Upper lobe of left lung (tissue), 6 donors: Measurements from ENCODE around the gene GPS2. TPM values are rescaled to one million over a fixed set of nuclear protein-coding genes. Genes with fewer than 3 reads are reported as not detected.

ENCODE experiments used
- ATAC-seq, 2 donors: fragments of 200-7000 bp; cut with Tn5 transposase; one replicate each; pipeline ENCODE4 v1.9.1; 2022; ENCODE audit warnings: mild to moderate bottlenecking in 2 of 2, moderate library complexity in 2 of 2; ENCODE audit not compliant: low FRiP score in 2 of 2
- DNase-seq, 2 donors: peaks; one replicate each; pipeline ENCODE4 v3.0.0-alpha.2; 2019 to 2020
- H3K27ac ChIP-seq, 4 donors: fragments of 200-600 bp; sonication (generic); one replicate each; pipeline ENCODE4 v1.5.1; 2016 to 2019
- H3K27me3 ChIP-seq, 4 donors: fragments of 200-600 bp; sonication (generic); one replicate each; pipeline ENCODE4 v1.5.1; 2017 to 2019
- H3K36me3 ChIP-seq, 4 donors: fragments of 200-600 bp; sonication (generic); one replicate each; pipeline ENCODE4 v1.5.1; 2016 to 2019
- H3K4me1 ChIP-seq, 4 donors: fragments of 200-600 bp; sonication (generic); one replicate each; pipeline ENCODE4 v1.5.1; 2018 to 2019
- H3K4me3 ChIP-seq, 4 donors: fragments of 200-600 bp; sonication (generic); one replicate each; pipeline ENCODE4 v1.5.1; 2017 to 2019; ENCODE audit warnings: mild to moderate bottlenecking in 2 of 4, moderate library complexity in 1 of 4
- H3K9me3 ChIP-seq, 4 donors: fragments of 200-600 bp; sonication (generic); one replicate each; pipeline ENCODE4 v1.5.1; 2018 to 2019
- CTCF ChIP-seq, 6 experiments: fragments of 450-650 bp in 4 of 6; fragments of 200-600 bp in 2 of 6; sonication (generic) in 2 of 6; IDR thresholded peaks; one replicate each; pipeline ENCODE4 v1.5.1; 2016 to 2019; ENCODE audit warnings: antibody characterized with exemption in 6 of 6
- EP300 ChIP-seq, 4 donors: sonication (generic); formaldehyde crosslinking; IDR thresholded peaks; one replicate each; pipeline ENCODE4 v1.5.1; 2017; ENCODE audit warnings: antibody characterized with exemption in 4 of 4, control low read depth in 2 of 4
- POLR2A ChIP-seq, 4 donors: fragments of 450-650 bp; IDR thresholded peaks; one replicate each; pipeline ENCODE4 v1.5.1; 2016 to 2017; ENCODE audit warnings: antibody characterized with exemption in 4 of 4, mild to moderate bottlenecking in 2 of 4
- POLR2AphosphoS5 ChIP-seq, 2 donors: sonication (generic); formaldehyde crosslinking; IDR thresholded peaks; one replicate each; pipeline ENCODE4 v1.5.1; 2017; ENCODE audit warnings: antibody characterized with exemption in 2 of 2
- WGBS, 2 donors: methylation state at CpG; one replicate each; pipeline ENCODE4 v1.1.5; 2017 to 2018; 5-methylcytosine and 5-hydroxymethylcytosine counted together
- total RNA-seq, 6 donors: library from RNA; depleted of rRNA in 4 of 6; stranded (reverse); fragments of >200 nt in 4 of 6; gene quantifications; one replicate each; pipeline versions ENCODE4 v1.1.0 to v1.2.1, GENCODE V29; 2016 to 2021
- donor health status: DM: no; HTN: no; CAD: no; lungs with moderate emphysema.
- donor health status: DM: no; HTN: yes; CAD: no; lungs with severe emphysema.

Gene GPS2
- total RNA-seq, 6 donors from 2014 or later = 55.2 to 109 (median 95.7) TPM

- 95 to 100% methylated on average over 3 to 16 of the region's 22 CpGs for WGBS, 2 donors
- H3K4me1 ChIP-seq = peaks cover 0 to 4% (median 0%) of the 10 kb centered on the region in 4 donors
- H3K9me3 ChIP-seq = no peaks in the 10 kb centered on the region
- no peaks in the 10 kb centered on the region for H3K27me3 ChIP-seq
- ATAC-seq (no peak), DNase-seq (peak in 1 of 2 donors; percentile 63)
- H3K27ac ChIP-seq = no peak overlapping the region
- no peak for TF ChIP-seq POLR2A (IDR thresholded peaks at IDR 0.05)
- TF ChIP-seq POLR2AphosphoS5 (IDR thresholded peaks at IDR 0.05) = no peak
- TF ChIP-seq CTCF (IDR thresholded peaks at IDR 0.05) = no peak
- no peak for TF ChIP-seq EP300 (IDR thresholded peaks at IDR 0.05)
- no peak overlapping the region for H3K4me3 ChIP-seq
- H3K36me3 ChIP-seq = peaks cover 15 to 93% (median 72%) of the 10 kb centered on the region in 4 donors
Measured at GRCh38 chr17:7322520-7323194, 7.5 kb upstream of the GPS2 start.

- no peaks in the 10 kb centered on the region for H3K27me3 ChIP-seq
- no peaks in the 10 kb centered on the region for H3K4me1 ChIP-seq
- WGBS, 2 donors = 94 to 98% methylated on average over 15 of the region's 15 CpGs
- H3K27ac ChIP-seq = no peak overlapping the region
- H3K9me3 ChIP-seq = no peaks in the 10 kb centered on the region
- ATAC-seq (no peak), DNase-seq (peak in 1 of 2 donors; percentile 52)
- no peak for TF ChIP-seq EP300 (IDR thresholded peaks at IDR 0.05)
- TF ChIP-seq POLR2AphosphoS5 (IDR thresholded peaks at IDR 0.05) = no peak
- no peak for TF ChIP-seq CTCF (IDR thresholded peaks at IDR 0.05)
- no peak overlapping the region for H3K4me3 ChIP-seq
- H3K36me3 ChIP-seq = peaks cover 15 to 91% (median 78%) of the 10 kb centered on the region in 4 donors
Measured at GRCh38 chr17:7321466-7321865, 6.3 kb upstream of the GPS2 start.

- no peak overlapping the region for H3K27ac ChIP-seq
- ATAC-seq (no peak), DNase-seq (no peak)
- peaks cover 18 to 74% (median 59%) of the 10 kb centered on the region in 4 donors for H3K36me3 ChIP-seq
- WGBS, 2 donors = 91 to 96% methylated on average over 12 to 13 of the region's 13 CpGs
- TF ChIP-seq EP300 (IDR thresholded peaks at IDR 0.05) (no peak), POLR2AphosphoS5 (IDR thresholded peaks at IDR 0.05) (no peak), POLR2A (IDR thresholded peaks at IDR 0.05) (no peak), CTCF (IDR thresholded peaks at IDR 0.05) (no peak)
- no peaks in the 10 kb centered on the region for H3K9me3 ChIP-seq
- H3K27me3 ChIP-seq = no peaks in the 10 kb centered on the region
- peaks cover 21 to 25% (median 21%) of the 10 kb centered on the region in 4 donors for H3K4me1 ChIP-seq
- H3K4me3 ChIP-seq = no peak overlapping the region
Measured at GRCh38 chr17:7318121-7318860, 3.1 kb upstream of the GPS2 start.

GRCh38 chr17:7317161-7317803, 2.1 kb upstream of the GPS2 start:
- ATAC-seq (no peak), DNase-seq (no peak)
- Histone ChIP-seq H3K4me1 (peaks cover 21 to 34% (median 25%) of the 10 kb centered on the region in 4 donors), H3K27me3 (no peaks in the 10 kb centered on the region), H3K36me3 (peaks cover 26 to 74% (median 59%) of the 10 kb centered on the region in 4 donors), H3K9me3 (no peaks in the 10 kb centered on the region), H3K4me3 (no peak overlapping the region), H3K27ac (no peak overlapping the region)
- TF ChIP-seq CTCF (IDR thresholded peaks at IDR 0.05) (no peak), EP300 (IDR thresholded peaks at IDR 0.05) (no peak), POLR2A (IDR thresholded peaks at IDR 0.05) (no peak), POLR2AphosphoS5 (IDR thresholded peaks at IDR 0.05) (no peak)
- WGBS, 2 donors = 86% methylated on average over 12 to 16 of the region's 16 CpGs
